GM18519 (cell line): ENCODE results near the gene OR2A25.
"Not testable (repeated sequence)": the region's sequence is repeated elsewhere in the genome, so short reads cannot be mapped to it uniquely, and the experiment has no call there.

Experiments used
- ATAC-seq: cut with Tn5 transposase; IDR thresholded peaks from one replicate; pipeline ENCODE4 v1.9.1; 2021; ENCODE audit warnings: mild to moderate bottlenecking, moderate library complexity; ENCODE audit not compliant: unreplicated experiment, low FRiP score

Gene OR2A25

GRCh38 chr7:144069511-144069910 is at the start of gene OR2A25:
OR2A25 (plus strand) TSS chr7:144069811; CDS start chr7:144074220, 4,409 bp downstream.
- no peak for ATAC-seq

GRCh38 chr7:144020340-144020739 is 49.3 kb upstream of the OR2A25 start:
- ATAC-seq = no peak

GRCh38 chr7:144022169-144022568 is 47.4 kb upstream of the OR2A25 start:
- ATAC-seq = no peak

GRCh38 chr7:144023171-144023827 is 46.3 kb upstream of the OR2A25 start:
- ATAC-seq = no peak

GRCh38 chr7:144024213-144024612 is 45.4 kb upstream of the OR2A25 start:
- ATAC-seq = no peak

- ATAC-seq = no peak
Measured at GRCh38 chr7:144026203-144026883, 43.3 kb upstream of the OR2A25 start.

GRCh38 chr7:144027070-144027469 is 42.5 kb upstream of the OR2A25 start:
- ATAC-seq = no peak

GRCh38 chr7:144027974-144028373 is 41.6 kb upstream of the OR2A25 start:
- no peak for ATAC-seq

- no peak for ATAC-seq
Measured at GRCh38 chr7:144028547-144028946, 41.1 kb upstream of the OR2A25 start.

- no peak for ATAC-seq
Measured at GRCh38 chr7:144032516-144032915, 37.1 kb upstream of the OR2A25 start.

- ATAC-seq = no peak
Measured at GRCh38 chr7:144032985-144033709, 36.5 kb upstream of the OR2A25 start.

GRCh38 chr7:144035385-144035784 is 34.2 kb upstream of the OR2A25 start:
- ATAC-seq = no peak

- ATAC-seq = no peak
Measured at GRCh38 chr7:144036302-144036885, 33.2 kb upstream of the OR2A25 start.

- no peak for ATAC-seq
Measured at GRCh38 chr7:144037414-144038035, 32.1 kb upstream of the OR2A25 start.

- ATAC-seq = no peak
Measured at GRCh38 chr7:144038887-144039286, 30.7 kb upstream of the OR2A25 start.

GRCh38 chr7:144048648-144049047 is 21.0 kb upstream of the OR2A25 start, which contains the start of gene OR2A5:
OR2A5 (plus strand) TSS chr7:144048948; CDS start chr7:144050402, 1,454 bp downstream.
- ATAC-seq = no peak

- ATAC-seq = no peak
Measured at GRCh38 chr7:144049491-144049890, 20.1 kb upstream of the OR2A25 start.

- ATAC-seq = no peak
Measured at GRCh38 chr7:144050093-144050492, 19.5 kb upstream of the OR2A25 start.

- not testable (repeated sequence) for ATAC-seq
Measured at GRCh38 chr7:144050884-144051283, 18.7 kb upstream of the OR2A25 start.

GRCh38 chr7:144057954-144058353 is 11.7 kb upstream of the OR2A25 start:
- ATAC-seq = no peak

GRCh38 chr7:144063710-144064109 is 5.9 kb upstream of the OR2A25 start:
- ATAC-seq = no peak
